ENCODE measurements around the gene SRCIN1.

DNA sequence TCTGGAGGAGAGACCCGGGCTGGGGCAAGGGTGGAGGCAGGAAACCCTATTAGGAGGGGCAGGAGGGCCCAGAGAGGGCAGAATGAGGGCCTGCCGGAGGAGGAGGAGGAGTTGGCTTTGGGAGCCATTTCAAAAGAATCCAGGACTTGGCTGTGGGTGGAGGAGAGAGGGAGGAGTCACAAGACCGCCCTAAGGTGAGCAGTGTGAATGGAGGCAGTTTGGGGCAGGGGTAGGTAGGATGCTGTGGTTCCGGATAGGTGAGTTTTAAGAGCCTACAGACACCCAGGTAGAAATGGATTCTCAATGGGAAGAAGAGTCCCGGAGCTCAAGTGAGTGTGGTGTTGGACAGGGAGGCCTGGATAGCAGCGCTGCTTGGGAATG lies 97.2 kb downstream of the SRCIN1 start:
- TF ChIP-seq RARB (CRISPR knock-in tag; IDR thresholded peaks at IDR 0.05): no peak
- no peak for TF ChIP-seq OSR1 (CRISPR knock-in tag; IDR thresholded peaks at IDR 0.05)
- TF ChIP-seq ISL1 (CRISPR knock-in tag; IDR thresholded peaks at IDR 0.05): no peak
- TF ChIP-seq CSDC2 (CRISPR knock-in tag; IDR thresholded peaks at IDR 0.05): no peak
- TF ChIP-seq ZC3H10 (CRISPR knock-in tag; IDR thresholded peaks at IDR 0.05): no peak
- no peak for TF ChIP-seq ZNF8 (CRISPR knock-in tag; IDR thresholded peaks at IDR 0.05)
- no peak for TF ChIP-seq PPARA (CRISPR knock-in tag; IDR thresholded peaks at IDR 0.05; ENCODE audit: borderline replicate concordance)
- TF ChIP-seq SNAI2 (CRISPR knock-in tag; IDR thresholded peaks at IDR 0.05): no peak
- TF ChIP-seq, protein P1, sequence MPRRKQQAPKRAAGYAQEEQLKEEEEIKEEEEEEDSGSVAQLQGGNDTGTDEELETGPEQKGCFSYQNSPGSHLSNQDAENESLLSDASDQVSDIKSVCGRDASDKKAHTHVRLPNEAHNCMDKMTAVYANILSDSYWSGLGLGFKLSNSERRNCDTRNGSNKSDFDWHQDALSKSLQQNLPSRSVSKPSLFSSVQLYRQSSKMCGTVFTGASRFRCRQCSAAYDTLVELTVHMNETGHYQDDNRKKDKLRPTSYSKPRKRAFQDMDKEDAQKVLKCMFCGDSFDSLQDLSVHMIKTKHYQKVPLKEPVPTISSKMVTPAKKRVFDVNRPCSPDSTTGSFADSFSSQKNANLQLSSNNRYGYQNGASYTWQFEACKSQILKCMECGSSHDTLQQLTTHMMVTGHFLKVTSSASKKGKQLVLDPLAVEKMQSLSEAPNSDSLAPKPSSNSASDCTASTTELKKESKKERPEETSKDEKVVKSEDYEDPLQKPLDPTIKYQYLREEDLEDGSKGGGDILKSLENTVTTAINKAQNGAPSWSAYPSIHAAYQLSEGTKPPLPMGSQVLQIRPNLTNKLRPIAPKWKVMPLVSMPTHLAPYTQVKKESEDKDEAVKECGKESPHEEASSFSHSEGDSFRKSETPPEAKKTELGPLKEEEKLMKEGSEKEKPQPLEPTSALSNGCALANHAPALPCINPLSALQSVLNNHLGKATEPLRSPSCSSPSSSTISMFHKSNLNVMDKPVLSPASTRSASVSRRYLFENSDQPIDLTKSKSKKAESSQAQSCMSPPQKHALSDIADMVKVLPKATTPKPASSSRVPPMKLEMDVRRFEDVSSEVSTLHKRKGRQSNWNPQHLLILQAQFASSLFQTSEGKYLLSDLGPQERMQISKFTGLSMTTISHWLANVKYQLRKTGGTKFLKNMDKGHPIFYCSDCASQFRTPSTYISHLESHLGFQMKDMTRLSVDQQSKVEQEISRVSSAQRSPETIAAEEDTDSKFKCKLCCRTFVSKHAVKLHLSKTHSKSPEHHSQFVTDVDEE (CRISPR knock-in tag; IDR thresholded peaks at IDR 0.05): no peak
- no peak for TF ChIP-seq TCF4 (CRISPR knock-in tag; IDR thresholded peaks at IDR 0.05; ENCODE audit: borderline replicate concordance)

All from SK-N-SH treated with all-trans-retinoic acid at 6 μM for 48 hours (cell line).